Erythroblast (primary cell): ENCODE results near the gene KCTD11.

Source experiments
- GATA1 ChIP-seq: IDR thresholded peaks from 2 replicates; pipeline ENCODE4 v1.6.1; 2011; ENCODE audit warnings: low read depth, mild to moderate bottlenecking, control low read depth, low read length, moderate library complexity
- POLR2A ChIP-seq: IDR thresholded peaks from 2 replicates; pipeline ENCODE4 v1.6.1; 2011; ENCODE audit warnings: mild to moderate bottlenecking, low read length

DNA sequence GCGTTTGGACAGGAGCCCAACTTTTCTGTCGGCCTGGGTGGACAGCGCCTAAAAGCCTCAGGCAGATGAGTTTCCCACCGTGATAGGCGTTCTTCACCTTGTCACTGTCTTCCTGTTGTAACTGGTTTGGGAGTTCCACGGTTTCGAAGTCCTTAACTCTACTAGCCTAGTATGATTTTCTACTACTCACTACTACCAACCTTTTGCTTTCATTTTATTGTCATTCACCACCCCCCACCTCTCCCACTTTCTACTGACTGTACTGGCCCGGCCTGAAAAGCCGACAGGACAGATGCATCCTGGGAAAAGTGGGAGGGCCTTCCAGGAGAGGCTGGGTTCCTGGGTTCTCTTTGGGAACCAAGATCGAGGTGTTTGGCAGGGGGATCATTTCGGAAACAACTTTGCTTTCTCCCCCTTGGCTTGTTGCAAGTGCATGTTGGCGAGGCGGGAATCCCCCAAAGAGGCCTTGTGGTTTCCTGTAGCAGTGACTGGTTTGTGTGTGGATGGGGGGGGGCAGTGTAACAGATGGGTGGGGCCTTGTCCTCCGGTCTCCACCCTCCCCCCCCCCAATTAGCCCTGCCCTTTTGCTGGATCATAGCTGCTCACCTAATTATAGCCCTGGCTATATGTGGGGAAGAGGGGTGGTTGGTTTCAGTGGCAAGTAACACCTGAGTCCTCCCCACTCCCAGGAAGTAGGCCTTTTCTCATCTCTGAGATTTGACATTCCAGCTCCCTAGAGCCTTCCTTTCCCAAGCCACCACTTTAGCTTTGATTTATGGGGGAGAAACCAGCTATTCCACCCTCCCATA is 43.1 kb upstream of the KCTD11 start:
- TF ChIP-seq POLR2A: peak; percentile 83
- TF ChIP-seq GATA1: no peak
